Smooth muscle cell (in vitro differentiated cells): Measurements from ENCODE around the gene NUBPL. TPM values are rescaled to one million over a fixed set of nuclear protein-coding genes. Genes with fewer than 3 reads are reported as not detected.
"Not testable (repeated sequence)": the region's sequence is repeated elsewhere in the genome, so short reads cannot be mapped to it uniquely, and the experiment has no call there.

Source experiments
- DNase-seq: peaks from one replicate; lab custom pipeline; 2025; ENCODE audit not compliant: unreplicated experiment; lab: John Stamatoyannopoulos, UW
- H2AFZ ChIP-seq: fragments of 200-600 bp; sonication (generic); 2 replicates; pipeline ENCODE4 v1.6.0; 2016; ENCODE audit warnings: antibody characterized with exemption, low read depth, mild to moderate bottlenecking
- H3F3A ChIP-seq: fragments of 200-600 bp; sonication (generic); 2 replicates; pipeline ENCODE4 v1.6.0; 2017; ENCODE audit warnings: antibody characterized with exemption, low read depth
- H3K27ac ChIP-seq: fragments of 200-600 bp; sonication (generic); 2 replicates; pipeline ENCODE4 v1.5.1; 2016; ENCODE audit warnings: low read depth, mild to moderate bottlenecking
- H3K27me3 ChIP-seq: fragments of 200-600 bp; sonication (generic); 2 replicates; pipeline ENCODE4 v1.6.1; 2016; ENCODE audit warnings: low read depth, mild to moderate bottlenecking
- H3K36me3 ChIP-seq: fragments of 200-600 bp; sonication (generic); 2 replicates; pipeline ENCODE4 v1.5.1; 2016; ENCODE audit warnings: low read depth
- H3K4me1 ChIP-seq: fragments of 200-600 bp; sonication (generic); 2 replicates; pipeline ENCODE4 v1.5.1; 2016; ENCODE audit warnings: low read depth
- H3K4me2 ChIP-seq: fragments of 200-600 bp; sonication (generic); 2 replicates; pipeline ENCODE4 v1.6.0; 2016; ENCODE audit warnings: mild to moderate bottlenecking
- H3K4me3 ChIP-seq: fragments of 200-600 bp; sonication (generic); 2 replicates; pipeline ENCODE4 v1.5.1; 2016; ENCODE audit warnings: mild to moderate bottlenecking
- H3K79me2 ChIP-seq: fragments of 200-600 bp; sonication (generic); 2 replicates; pipeline ENCODE4 v1.6.0; 2016; ENCODE audit warnings: low read depth, mild to moderate bottlenecking
- H3K9ac ChIP-seq: fragments of 200-600 bp; sonication (generic); 2 replicates; pipeline ENCODE4 v1.6.0; 2016; ENCODE audit warnings: low read depth
- H3K9me3 ChIP-seq: fragments of 200-600 bp; sonication (generic); replicated peaks from 2 replicates; pipeline ENCODE4 v1.5.1; 2016; ENCODE audit warnings: low read depth
- H4K20me1 ChIP-seq: fragments of 200-600 bp; sonication (generic); 2 replicates; pipeline ENCODE4 v1.6.0; 2016; ENCODE audit warnings: low read depth
- CTCF ChIP-seq: fragments of 200-600 bp; sonication (generic); IDR thresholded peaks from 2 replicates; pipeline ENCODE4 v1.5.1; 2017; ENCODE audit warnings: borderline replicate concordance, mild to moderate bottlenecking, antibody characterized with exemption; ENCODE audit not compliant: insufficient read depth, poor library complexity, severe bottlenecking
- WGBS: methylation state at CpG from one replicate; pipeline ENCODE4 v1.1.7; 2016; ENCODE audit warnings: low lambda C conversion rate; 5-methylcytosine and 5-hydroxymethylcytosine counted together
- polyA plus RNA-seq: library from polyadenylated mRNA; unstranded; fragments of >200 nt; fragmentation: Nextera tagmentation; extraction: Ambion mirVana; gene quantifications from 2 replicates; pipeline ENCODE4 v1.2.1, GENCODE V29; 2016
- total RNA-seq: library from RNA; depleted of rRNA; stranded (reverse); fragments of >200 nt; gene quantifications from 2 replicates; pipeline ENCODE4 v1.2.3, GENCODE V29; 2014

NUBPL gene
- total and polyA plus RNA-seq, 2 experiments from 2014 or later = 9.1 to 11.7 TPM

GRCh38 chr14:31613188-31613587, 52.0 kb downstream of the NUBPL start:
- WGBS = 98% methylated on average over 5 of the region's 5 CpGs
- H3K9me3 ChIP-seq = no peaks in the 10 kb centered on the region
- H3F3A ChIP-seq = no peaks in the 10 kb centered on the region
- H3K4me3 ChIP-seq = no peak overlapping the region
- H3K4me2 ChIP-seq = no peak overlapping the region
- H4K20me1 ChIP-seq = no peaks in the 10 kb centered on the region
- no peaks in the 10 kb centered on the region for H3K79me2 ChIP-seq
- peaks cover 4% of the 10 kb centered on the region for H3K36me3 ChIP-seq
- TF ChIP-seq CTCF = no peak
- no peaks in the 10 kb centered on the region for H3K4me1 ChIP-seq
- H3K27me3 ChIP-seq = no peaks in the 10 kb centered on the region
- DNase-seq = no peak
- no peak overlapping the region for H3K27ac ChIP-seq
- no peak overlapping the region for H3K9ac ChIP-seq
- no peak overlapping the region for H2AFZ ChIP-seq

- H3K9me3 ChIP-seq, H4K20me1 ChIP-seq, DNase-seq, H3K79me2 ChIP-seq, H2AFZ ChIP-seq, H3K27ac ChIP-seq, H3K4me1 ChIP-seq, H3F3A ChIP-seq, H3K27me3 ChIP-seq, H3K4me2 ChIP-seq, H3K9ac ChIP-seq, H3K36me3 ChIP-seq, H3K4me3 ChIP-seq: not testable (repeated sequence)
- WGBS = 95% methylated on average over 2 of the region's 2 CpGs
Observed at GRCh38 chr14:31618884-31619283, 57.7 kb downstream of the NUBPL start.

GRCh38 chr14:31619440-31619839, 58.2 kb downstream of the NUBPL start:
- H3K4me3 ChIP-seq = no peak overlapping the region
- DNase-seq = no peak
- H3F3A ChIP-seq = no peaks in the 10 kb centered on the region
- no peak overlapping the region for H3K27ac ChIP-seq
- H3K79me2 ChIP-seq = no peaks in the 10 kb centered on the region
- no peak for TF ChIP-seq CTCF
- no peaks in the 10 kb centered on the region for H3K27me3 ChIP-seq
- H2AFZ ChIP-seq = no peak overlapping the region
- no peak overlapping the region for H3K9ac ChIP-seq
- no peaks in the 10 kb centered on the region for H3K36me3 ChIP-seq
- H3K9me3 ChIP-seq = peaks cover 8% of the 10 kb centered on the region
- H4K20me1 ChIP-seq = no peaks in the 10 kb centered on the region
- H3K4me2 ChIP-seq = no peak overlapping the region
- 88% methylated on average over 4 of the region's 4 CpGs for WGBS
- no peaks in the 10 kb centered on the region for H3K4me1 ChIP-seq

- H3K36me3 ChIP-seq, H3K79me2 ChIP-seq, H3K9me3 ChIP-seq, H3K9ac ChIP-seq, DNase-seq, H3K27ac ChIP-seq, H3K4me1 ChIP-seq, H3K4me3 ChIP-seq, H3K27me3 ChIP-seq, H3K4me2 ChIP-seq, H4K20me1 ChIP-seq, H3F3A ChIP-seq, H2AFZ ChIP-seq: not testable (repeated sequence)
- 86% methylated on average over 10 of the region's 10 CpGs for WGBS
Observed at GRCh38 chr14:31620898-31621297, 59.7 kb downstream of the NUBPL start.

- H2AFZ ChIP-seq = no peak overlapping the region
- H4K20me1 ChIP-seq = no peaks in the 10 kb centered on the region
- H3K4me2 ChIP-seq = no peak overlapping the region
- no peak for DNase-seq
- TF ChIP-seq CTCF = no peak
- H3K9me3 ChIP-seq = peaks cover 8% of the 10 kb centered on the region
- no peaks in the 10 kb centered on the region for H3K27me3 ChIP-seq
- no peaks in the 10 kb centered on the region for H3K36me3 ChIP-seq
- H3K27ac ChIP-seq = no peak overlapping the region
- H3K4me1 ChIP-seq = no peaks in the 10 kb centered on the region
- H3F3A ChIP-seq = no peaks in the 10 kb centered on the region
- H3K79me2 ChIP-seq = no peaks in the 10 kb centered on the region
- 91% methylated on average over 5 of the region's 5 CpGs for WGBS
- no peak overlapping the region for H3K9ac ChIP-seq
- no peak overlapping the region for H3K4me3 ChIP-seq
Observed at GRCh38 chr14:31622060-31622459, 60.9 kb downstream of the NUBPL start.

GRCh38 chr14:31652900-31653299, 91.7 kb downstream of the NUBPL start:
- H3K27ac ChIP-seq, H3K9me3 ChIP-seq, H3K27me3 ChIP-seq, H3F3A ChIP-seq, H2AFZ ChIP-seq, H3K4me1 ChIP-seq, H3K4me3 ChIP-seq, H3K4me2 ChIP-seq, H3K36me3 ChIP-seq, H3K9ac ChIP-seq, H3K79me2 ChIP-seq, H4K20me1 ChIP-seq, DNase-seq: not testable (repeated sequence)
- WGBS = 96% methylated on average over 5 of the region's 5 CpGs
